Subcutaneous adipose tissue (tissue), 4 donors: ENCODE data around the gene ENPP3. TPM values are rescaled to one million over a fixed set of nuclear protein-coding genes. Genes with fewer than 3 reads are reported as not detected.
"Not testable (repeated sequence)": the region's sequence is repeated elsewhere in the genome, so short reads cannot be mapped to it uniquely, and the experiment has no call there.

Source experiments
- total RNA-seq, 4 donors: library from RNA; depleted of rRNA; stranded (reverse); fragments of >200 nt; gene quantifications; one replicate each; pipeline ENCODE4 v1.1.0, GENCODE V29; 2016
- TF ChIP-seq, protein P1 (sequence below): fragments of 450-650 bp; IDR thresholded peaks from one replicate; pipeline ENCODE4 v1.5.1; 2016; ENCODE audit warnings: low read depth, mild to moderate bottlenecking, control low read depth, antibody characterized with exemption, moderate library complexity

Gene ENPP3
- total RNA-seq, 4 donors from 2014 or later, result 0.33 to 1.3 (median 0.80) TPM

DNA sequence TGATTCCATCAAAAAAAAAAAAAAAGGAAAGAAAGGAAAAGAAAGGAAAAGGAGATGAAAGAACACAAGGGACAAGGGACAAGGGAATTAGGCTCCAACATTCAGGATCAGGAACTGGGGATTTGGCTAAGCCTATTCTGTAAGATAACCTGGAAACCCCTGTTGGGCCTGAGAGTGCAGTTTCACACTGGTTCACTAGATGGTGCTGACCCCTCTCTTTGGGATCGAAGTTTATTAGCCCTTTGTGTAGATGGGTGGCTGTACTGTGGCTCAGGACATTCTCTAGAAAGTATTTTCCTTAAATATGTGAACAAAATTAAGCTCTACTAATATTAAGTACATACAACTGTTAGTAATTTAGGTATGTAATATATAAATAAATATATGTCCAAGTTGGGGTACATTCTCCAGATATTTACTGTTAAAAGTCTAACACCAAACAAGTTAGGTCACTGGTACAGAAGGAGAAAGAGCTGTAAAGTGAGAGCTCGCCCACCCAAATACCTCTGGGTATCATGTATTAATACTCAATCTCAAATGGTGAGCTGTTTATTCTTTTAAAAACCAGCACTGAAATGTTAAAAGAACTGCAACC, 57.8 kb downstream of the ENPP3 start:
- TF ChIP-seq, protein P1, sequence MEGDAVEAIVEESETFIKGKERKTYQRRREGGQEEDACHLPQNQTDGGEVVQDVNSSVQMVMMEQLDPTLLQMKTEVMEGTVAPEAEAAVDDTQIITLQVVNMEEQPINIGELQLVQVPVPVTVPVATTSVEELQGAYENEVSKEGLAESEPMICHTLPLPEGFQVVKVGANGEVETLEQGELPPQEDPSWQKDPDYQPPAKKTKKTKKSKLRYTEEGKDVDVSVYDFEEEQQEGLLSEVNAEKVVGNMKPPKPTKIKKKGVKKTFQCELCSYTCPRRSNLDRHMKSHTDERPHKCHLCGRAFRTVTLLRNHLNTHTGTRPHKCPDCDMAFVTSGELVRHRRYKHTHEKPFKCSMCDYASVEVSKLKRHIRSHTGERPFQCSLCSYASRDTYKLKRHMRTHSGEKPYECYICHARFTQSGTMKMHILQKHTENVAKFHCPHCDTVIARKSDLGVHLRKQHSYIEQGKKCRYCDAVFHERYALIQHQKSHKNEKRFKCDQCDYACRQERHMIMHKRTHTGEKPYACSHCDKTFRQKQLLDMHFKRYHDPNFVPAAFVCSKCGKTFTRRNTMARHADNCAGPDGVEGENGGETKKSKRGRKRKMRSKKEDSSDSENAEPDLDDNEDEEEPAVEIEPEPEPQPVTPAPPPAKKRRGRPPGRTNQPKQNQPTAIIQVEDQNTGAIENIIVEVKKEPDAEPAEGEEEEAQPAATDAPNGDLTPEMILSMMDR, result no peak

DNA sequence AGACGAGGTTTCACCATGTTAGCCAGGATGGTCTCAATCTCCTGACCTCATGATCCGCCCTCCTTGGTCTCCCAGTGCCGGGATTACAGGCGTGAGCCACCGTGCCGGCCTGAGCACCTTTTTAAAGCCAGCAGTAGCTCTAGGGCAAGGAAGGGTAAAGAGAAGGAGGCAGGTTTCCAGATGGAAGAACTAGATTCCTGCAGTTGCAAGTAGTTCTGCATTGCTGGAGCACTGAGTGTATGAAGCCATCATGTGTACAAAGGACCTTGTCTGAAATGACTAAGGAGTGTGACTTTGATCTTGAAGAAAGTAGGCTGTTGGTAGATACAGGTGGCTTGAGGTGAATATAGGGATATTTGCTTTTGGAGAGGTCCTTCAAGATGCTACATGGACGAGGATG, 59.9 kb downstream of the ENPP3 start:
- TF ChIP-seq, protein P1, result no peak

GRCh38 chr6:131710917-131711316, 73.8 kb downstream of the ENPP3 start, which contains the start of gene CTAGE9:
Gene CTAGE9, minus strand, starts transcription at chr6:131711017. Its CDS starts 0 bp downstream, at chr6:131711017.
- TF ChIP-seq, protein P1, result not testable (repeated sequence)

GRCh38 chr6:131717836-131718542, 80.9 kb downstream of the ENPP3 start:
- TF ChIP-seq, protein P1, result no peak

GRCh38 chr6:131721161-131721560, 84.1 kb downstream of the ENPP3 start:
- TF ChIP-seq, protein P1, result no peak

DNA sequence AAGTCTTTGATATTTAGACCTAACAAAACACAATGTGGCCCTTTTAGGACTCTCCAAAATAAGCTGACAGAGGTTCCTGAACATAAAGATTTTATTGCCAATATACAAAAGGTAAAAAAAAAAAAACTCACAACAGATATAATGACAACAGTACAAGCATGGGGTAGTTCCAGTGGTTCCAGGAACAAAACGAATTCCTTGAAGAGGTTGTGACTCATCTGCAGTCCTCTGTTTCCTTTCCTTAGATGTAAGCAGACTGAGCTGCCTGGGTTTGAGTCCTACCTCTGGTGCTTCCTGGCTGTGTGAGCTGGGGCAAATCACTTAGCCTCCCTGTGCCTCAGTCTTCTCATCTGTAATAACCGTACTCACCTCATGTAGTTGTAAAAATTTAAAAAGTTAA, 87.0 kb downstream of the ENPP3 start:
- TF ChIP-seq, protein P1, result no peak

DNA sequence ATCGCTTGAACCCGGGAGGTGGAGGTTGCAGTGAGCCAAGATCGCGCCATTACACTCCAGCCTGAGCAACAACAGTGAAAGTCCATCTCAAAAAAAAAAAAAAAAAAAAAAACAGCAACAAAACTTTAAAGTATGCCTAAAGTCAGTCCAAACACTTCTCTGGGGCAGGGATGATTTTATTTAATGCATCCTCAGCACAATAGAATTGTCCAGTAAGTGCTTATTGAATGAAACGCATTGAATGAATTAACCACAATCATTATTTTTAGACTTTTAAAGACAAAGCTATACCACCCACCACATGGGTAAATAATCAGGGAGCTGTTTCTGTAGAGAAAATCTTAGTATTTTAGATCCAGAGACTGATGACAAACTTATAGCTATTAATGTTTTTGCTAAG, 90.4 kb downstream of the ENPP3 start:
- TF ChIP-seq, protein P1, result no peak
